Measurements from ENCODE around the gene ATP6V1G2. TPM values are rescaled to one million over a fixed set of nuclear protein-coding genes. Genes with fewer than 3 reads are reported as not detected.

ATP6V1G2 gene
- polyA plus RNA-seq, 3 donors: 0.41 TPM; not detected in 2

DNA sequence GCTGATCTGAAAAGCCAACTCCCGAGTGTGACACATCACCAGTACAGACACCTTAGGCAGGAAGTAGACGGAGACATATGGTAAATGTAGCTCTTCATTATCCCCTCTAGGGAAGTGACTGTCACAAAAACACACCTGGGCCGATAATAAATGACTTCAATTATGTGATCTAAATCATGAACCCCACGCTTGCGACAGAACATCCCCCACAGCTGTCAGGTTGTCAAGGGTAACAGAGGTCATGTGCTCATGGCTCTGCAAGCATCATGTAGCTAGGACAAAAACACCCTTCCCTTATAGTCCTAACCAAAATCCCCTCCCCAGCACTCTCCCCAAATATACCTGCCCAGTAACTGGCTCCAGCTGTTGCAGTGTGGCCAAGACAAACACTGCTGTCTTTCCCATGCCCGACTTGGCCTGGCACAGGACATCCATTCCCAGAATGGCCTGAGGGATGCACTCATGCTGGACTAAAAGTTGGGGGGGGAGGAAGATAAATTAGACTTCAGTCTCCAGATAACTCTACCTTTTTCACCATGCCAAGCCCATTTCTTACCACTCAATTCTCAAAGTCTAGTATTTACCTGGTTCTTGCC lies 7.5 kb downstream of the ATP6V1G2 start:
- H3K27ac Mint-ChIP-seq: peak overlapping the region in 5 of 7 donors; percentile 29 to 66 (median 41)
- peaks cover 36% of the 10 kb centered on the region for H3K4me1 Mint-ChIP-seq
- WGBS (ENCODE audit: insufficient coverage): 81% methylated on average over 4 of the region's 6 CpGs
- no peaks in the 10 kb centered on the region for H3K27me3 ChIP-seq (ENCODE audit: control insufficient read depth in 2 of 2, insufficient read depth in 2 of 2, low read length in 2 of 2)
- peaks cover 0 to 2% (median 0%) of the 10 kb centered on the region in 7 donors for H3K9me3 Mint-ChIP-seq
- peak overlapping the region in 1 of 2 donors; percentile 23 for H3K4me3 Mint-ChIP-seq
- peak overlapping the region in 1 of 3 experiments; percentile 95 for H3K4me3 ChIP-seq (replicated peaks in 1 of 3; ENCODE audit: low read depth in 2 of 3, low read length in 3 of 3)
- no peaks in the 10 kb centered on the region for H3K27me3 Mint-ChIP-seq (ENCODE audit: low read depth in 3 of 3)
- peaks cover 63 to 65% of the 10 kb centered on the region in 2 donors for H3K36me3 ChIP-seq (replicated peaks in 1 of 2; ENCODE audit: control insufficient read depth in 1 of 2, insufficient read depth in 2 of 2, low read length in 2 of 2)
- no peak for DNase-seq
- H3K9me3 ChIP-seq (replicated peaks in 1 of 2; ENCODE audit: control insufficient read depth in 1 of 2, insufficient read depth in 1 of 2, low read length in 2 of 2): no peaks in the 10 kb centered on the region
- peak overlapping the region; percentile 90 for H3K9ac ChIP-seq (ENCODE audit: insufficient read depth, low read length, poor library complexity, severe bottlenecking)
- H3K27ac ChIP-seq (ENCODE audit: low read depth in 1 of 2, low read length in 2 of 2): peak overlapping the region in 1 of 2 donors; percentile 97
- TF ChIP-seq, protein P1, sequence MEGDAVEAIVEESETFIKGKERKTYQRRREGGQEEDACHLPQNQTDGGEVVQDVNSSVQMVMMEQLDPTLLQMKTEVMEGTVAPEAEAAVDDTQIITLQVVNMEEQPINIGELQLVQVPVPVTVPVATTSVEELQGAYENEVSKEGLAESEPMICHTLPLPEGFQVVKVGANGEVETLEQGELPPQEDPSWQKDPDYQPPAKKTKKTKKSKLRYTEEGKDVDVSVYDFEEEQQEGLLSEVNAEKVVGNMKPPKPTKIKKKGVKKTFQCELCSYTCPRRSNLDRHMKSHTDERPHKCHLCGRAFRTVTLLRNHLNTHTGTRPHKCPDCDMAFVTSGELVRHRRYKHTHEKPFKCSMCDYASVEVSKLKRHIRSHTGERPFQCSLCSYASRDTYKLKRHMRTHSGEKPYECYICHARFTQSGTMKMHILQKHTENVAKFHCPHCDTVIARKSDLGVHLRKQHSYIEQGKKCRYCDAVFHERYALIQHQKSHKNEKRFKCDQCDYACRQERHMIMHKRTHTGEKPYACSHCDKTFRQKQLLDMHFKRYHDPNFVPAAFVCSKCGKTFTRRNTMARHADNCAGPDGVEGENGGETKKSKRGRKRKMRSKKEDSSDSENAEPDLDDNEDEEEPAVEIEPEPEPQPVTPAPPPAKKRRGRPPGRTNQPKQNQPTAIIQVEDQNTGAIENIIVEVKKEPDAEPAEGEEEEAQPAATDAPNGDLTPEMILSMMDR (IDR thresholded peaks at IDR 0.05): no peak
- peaks cover 72% of the 10 kb centered on the region for H4K20me1 ChIP-seq (ENCODE audit: insufficient read depth, low read length)
- H3K4me1 ChIP-seq (ENCODE audit: control insufficient read depth in 1 of 2, insufficient read depth in 2 of 2, low read length in 2 of 2): peaks cover 32 to 38% of the 10 kb centered on the region in 2 donors
- H3K4me2 ChIP-seq (replicated peaks; ENCODE audit: extremely low read depth, low read length, poor library complexity, severe bottlenecking): peak overlapping the region; percentile 97
- peaks cover 95% of the 10 kb centered on the region for H3K79me2 ChIP-seq (ENCODE audit: insufficient read depth, low read length)
- H3K36me3 Mint-ChIP-seq: peaks cover 60 to 66% of the 10 kb centered on the region in 2 donors
- no peak overlapping the region for H2AFZ ChIP-seq (ENCODE audit: insufficient read depth, low read depth, low read length, poor library complexity, severe bottlenecking)
- intact Hi-C loops (cut with micrococcal nuclease): no loop called here

DNA sequence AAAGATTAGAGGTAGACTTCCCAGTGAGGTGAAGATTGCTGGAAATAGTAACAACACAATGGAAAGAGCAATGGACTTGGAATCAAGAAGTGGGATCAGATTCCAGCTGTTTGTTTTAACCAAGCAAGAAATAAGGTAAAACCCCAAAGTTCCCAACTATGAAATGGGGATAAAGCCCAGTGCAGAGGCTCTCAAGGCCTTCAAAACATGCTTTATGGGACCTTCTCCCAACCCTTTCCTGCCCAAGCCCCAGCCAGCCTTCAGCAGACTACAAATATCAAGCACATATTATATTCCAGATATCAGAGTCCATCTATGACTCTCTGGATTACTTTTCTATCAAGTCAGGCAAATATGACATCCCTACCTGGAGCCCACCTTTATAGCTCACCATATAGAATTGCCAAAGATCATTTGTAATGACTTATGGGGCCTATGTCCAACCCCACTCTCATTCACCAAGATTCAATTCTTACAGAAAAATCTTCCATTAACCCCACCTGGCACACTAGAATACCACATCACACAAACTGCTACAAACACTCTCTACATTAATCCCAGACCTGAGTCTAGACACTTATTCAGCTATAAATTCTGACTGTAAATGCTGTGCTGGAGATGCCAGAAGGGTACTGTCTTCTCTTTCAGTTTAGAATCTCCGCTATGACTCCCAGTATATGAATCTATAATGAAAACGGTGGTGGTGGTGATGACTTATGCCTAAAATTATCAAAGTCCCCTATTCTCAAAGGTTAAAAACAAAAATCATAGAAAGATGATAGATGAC lies 10.7 kb downstream of the ATP6V1G2 start:
- Histone ChIP-seq H2AFZ (ENCODE audit: insufficient read depth, low read depth, low read length, poor library complexity, severe bottlenecking) (no peak overlapping the region), H4K20me1 (ENCODE audit: insufficient read depth, low read length) (peaks cover 100% of the 10 kb centered on the region), H3K4me1 (ENCODE audit: control insufficient read depth in 1 of 2, insufficient read depth in 2 of 2, low read length in 2 of 2) (peaks cover 22 to 23% of the 10 kb centered on the region in 2 donors), H3K27me3 (ENCODE audit: control insufficient read depth in 2 of 2, insufficient read depth in 2 of 2, low read length in 2 of 2) (no peaks in the 10 kb centered on the region), H3K36me3 (replicated peaks in 1 of 2; ENCODE audit: control insufficient read depth in 1 of 2, insufficient read depth in 2 of 2, low read length in 2 of 2) (peaks cover 94 to 97% of the 10 kb centered on the region in 2 donors), H3K79me2 (ENCODE audit: insufficient read depth, low read length) (peaks cover 88% of the 10 kb centered on the region), H3K4me2 (replicated peaks; ENCODE audit: extremely low read depth, low read length, poor library complexity, severe bottlenecking) (no peak overlapping the region), H3K9ac (ENCODE audit: insufficient read depth, low read length, poor library complexity, severe bottlenecking) (no peak overlapping the region), H3K27ac (ENCODE audit: low read depth in 1 of 2, low read length in 2 of 2) (no peak overlapping the region), H3K9me3 (replicated peaks in 1 of 2; ENCODE audit: control insufficient read depth in 1 of 2, insufficient read depth in 1 of 2, low read length in 2 of 2) (no peaks in the 10 kb centered on the region), H3K4me3 (replicated peaks in 1 of 3; ENCODE audit: low read depth in 2 of 3, low read length in 3 of 3) (no peak overlapping the region)
- Mint-ChIP-seq H3K4me3 (no peak overlapping the region), H3K9me3 (no peaks in the 10 kb centered on the region), H3K27me3 (ENCODE audit: low read depth in 3 of 3) (no peaks in the 10 kb centered on the region), H3K27ac (peak overlapping the region in 1 of 7 donors; percentile 22), H3K4me1 (peaks cover 25% of the 10 kb centered on the region), H3K36me3 (peaks cover 87 to 97% of the 10 kb centered on the region in 2 donors)
- WGBS (ENCODE audit: insufficient coverage): no CpG with 5 or more reads among the region's 2 CpGs
- intact Hi-C loops (cut with micrococcal nuclease): no loop called here
- TF ChIP-seq, protein P1 (IDR thresholded peaks at IDR 0.05): no peak
- DNase-seq: no peak
